ENCODE data around the gene NTN1.
A peak's percentile ranks its signal among the peaks of the same experiment; 100 is the strongest.

The NTN1 gene

GRCh38 chr17:9236286-9237052, 215.2 kb downstream of the NTN1 start:
- DNase-seq = no peak
- Histone ChIP-seq H3K9me3 (ENCODE audit: control extremely low read depth in 1 of 5, control insufficient read depth in 4 of 5, insufficient read depth in 2 of 5, low read depth in 1 of 5, low read length in 4 of 5) (no peaks in the 10 kb centered on the region), H3K27me3 (replicated peaks in 2 of 5; ENCODE audit: control insufficient read depth in 4 of 5, insufficient read depth in 5 of 5, low read length in 4 of 5) (no peaks in the 10 kb centered on the region), H3K36me3 (ENCODE audit: control insufficient read depth in 4 of 4, insufficient read depth in 4 of 4, low read length in 3 of 4) (no peaks in the 10 kb centered on the region), H3K4me3 (ENCODE audit: control insufficient read depth in 1 of 7, extremely low read depth in 1 of 7, insufficient read depth in 4 of 7, low read depth in 2 of 7, low read length in 6 of 7) (no peak overlapping the region), H3K27ac (ENCODE audit: insufficient read depth in 1 of 2, low read depth in 1 of 2, low read length in 2 of 2, poor library complexity in 1 of 2, severe bottlenecking in 2 of 2) (no peak overlapping the region), H3K4me1 (ENCODE audit: control extremely low read depth in 1 of 4, control insufficient read depth in 4 of 4, insufficient read depth in 4 of 4, low read length in 3 of 4) (peaks cover 0 to 64% (median 62%) of the 10 kb centered on the region in 4 experiments)
- ChIA-PET CTCF (interaction anchor here (1.2 to 1.8 kb wide), 2 partner anchors 10 to 12 kb away, joined by 4 to 5 read pairs; no protein-coding TSS in a partner anchor), POLR2A (no interaction called here)
- WGBS (ENCODE audit: insufficient coverage) = 87% methylated on average over 6 of the region's 7 CpGs

GRCh38 chr17:9237053-9237410, 215.7 kb downstream of the NTN1 start:
- H3K4me3 ChIP-seq (ENCODE audit: control insufficient read depth in 1 of 7, extremely low read depth in 1 of 7, insufficient read depth in 4 of 7, low read depth in 2 of 7, low read length in 6 of 7) = no peak overlapping the region
- DNase-seq = no peak
- H3K9me3 ChIP-seq (ENCODE audit: control extremely low read depth in 1 of 5, control insufficient read depth in 4 of 5, insufficient read depth in 2 of 5, low read depth in 1 of 5, low read length in 4 of 5) = no peaks in the 10 kb centered on the region
- H3K4me1 ChIP-seq (ENCODE audit: control extremely low read depth in 1 of 4, control insufficient read depth in 4 of 4, insufficient read depth in 4 of 4, low read length in 3 of 4) = peaks cover 0 to 68% (median 62%) of the 10 kb centered on the region in 4 experiments
- POLR2A ChIA-PET = no interaction called here
- peaks cover 0 to 3% (median 0%) of the 10 kb centered on the region in 4 experiments for H3K36me3 ChIP-seq (ENCODE audit: control insufficient read depth in 4 of 4, insufficient read depth in 4 of 4, low read length in 3 of 4)
- H3K27me3 ChIP-seq (replicated peaks in 2 of 5; ENCODE audit: control insufficient read depth in 4 of 5, insufficient read depth in 5 of 5, low read length in 4 of 5) = no peaks in the 10 kb centered on the region
- WGBS (ENCODE audit: insufficient coverage) = 83% methylated on average over 2 of the region's 3 CpGs
- CTCF ChIA-PET = interaction anchor here (1.2 to 1.8 kb wide), 2 partner anchors 9 to 12 kb away, joined by 4 to 5 read pairs; no protein-coding TSS in a partner anchor
- H3K27ac ChIP-seq (ENCODE audit: insufficient read depth in 1 of 2, low read depth in 1 of 2, low read length in 2 of 2, poor library complexity in 1 of 2, severe bottlenecking in 2 of 2) = no peak overlapping the region

GRCh38 chr17:9237661-9238301, 216.5 kb downstream of the NTN1 start:
- no peak for DNase-seq
- ChIA-PET CTCF (interaction anchor here (1.2 to 1.8 kb wide), 3 partner anchors 9 to 19 kb away, joined by 4 to 5 read pairs (median 4); no protein-coding TSS in a partner anchor), POLR2A (no interaction called here)
- H3K36me3 ChIP-seq (ENCODE audit: control insufficient read depth in 4 of 4, insufficient read depth in 4 of 4, low read length in 3 of 4) = peaks cover 0 to 3% (median 0%) of the 10 kb centered on the region in 4 experiments
- no peaks in the 10 kb centered on the region for H3K9me3 ChIP-seq (ENCODE audit: control extremely low read depth in 1 of 5, control insufficient read depth in 4 of 5, insufficient read depth in 2 of 5, low read depth in 1 of 5, low read length in 4 of 5)
- 94% methylated on average over 10 of the region's 13 CpGs for WGBS (ENCODE audit: insufficient coverage)
- H3K4me3 ChIP-seq (ENCODE audit: control insufficient read depth in 1 of 7, extremely low read depth in 1 of 7, insufficient read depth in 4 of 7, low read depth in 2 of 7, low read length in 6 of 7) = no peak overlapping the region
- H3K27me3 ChIP-seq (replicated peaks in 2 of 5; ENCODE audit: control insufficient read depth in 4 of 5, insufficient read depth in 5 of 5, low read length in 4 of 5) = no peaks in the 10 kb centered on the region
- no peak overlapping the region for H3K27ac ChIP-seq (ENCODE audit: insufficient read depth in 1 of 2, low read depth in 1 of 2, low read length in 2 of 2, poor library complexity in 1 of 2, severe bottlenecking in 2 of 2)
- peaks cover 0 to 61% (median 55%) of the 10 kb centered on the region in 4 experiments for H3K4me1 ChIP-seq (ENCODE audit: control extremely low read depth in 1 of 4, control insufficient read depth in 4 of 4, insufficient read depth in 4 of 4, low read length in 3 of 4)

GRCh38 chr17:9238340-9239245, 217.3 kb downstream of the NTN1 start:
- no peak for DNase-seq
- Histone ChIP-seq H3K27me3 (replicated peaks in 2 of 5; ENCODE audit: control insufficient read depth in 4 of 5, insufficient read depth in 5 of 5, low read length in 4 of 5) (no peaks in the 10 kb centered on the region), H3K9me3 (ENCODE audit: control extremely low read depth in 1 of 5, control insufficient read depth in 4 of 5, insufficient read depth in 2 of 5, low read depth in 1 of 5, low read length in 4 of 5) (no peaks in the 10 kb centered on the region), H3K4me3 (ENCODE audit: control insufficient read depth in 1 of 7, extremely low read depth in 1 of 7, insufficient read depth in 4 of 7, low read depth in 2 of 7, low read length in 6 of 7) (peak overlapping the region in 4 of 7 experiments; percentile 44 to 66 (median 62)), H3K4me1 (ENCODE audit: control extremely low read depth in 1 of 4, control insufficient read depth in 4 of 4, insufficient read depth in 4 of 4, low read length in 3 of 4) (peaks cover 0 to 53% (median 47%) of the 10 kb centered on the region in 4 experiments), H3K27ac (ENCODE audit: insufficient read depth in 1 of 2, low read depth in 1 of 2, low read length in 2 of 2, poor library complexity in 1 of 2, severe bottlenecking in 2 of 2) (no peak overlapping the region), H3K36me3 (ENCODE audit: control insufficient read depth in 4 of 4, insufficient read depth in 4 of 4, low read length in 3 of 4) (peaks cover 0 to 3% (median 0%) of the 10 kb centered on the region in 4 experiments)
- WGBS (ENCODE audit: insufficient coverage) = 94% methylated on average over 10 of the region's 12 CpGs
- CTCF ChIA-PET = interaction anchor here (1.2 kb wide), 1 partner anchor 18 kb away, joined by 4 read pairs; no protein-coding TSS in a partner anchor
- POLR2A ChIA-PET = no interaction called here

- H3K36me3 ChIP-seq (ENCODE audit: control insufficient read depth in 4 of 4, insufficient read depth in 4 of 4, low read length in 3 of 4) = peaks cover 0 to 3% (median 0%) of the 10 kb centered on the region in 4 experiments
- DNase-seq = peak in 2 of 3 donors; percentile 45 to 59
- ChIA-PET CTCF (no interaction called here), POLR2A (no interaction called here)
- no peaks in the 10 kb centered on the region for H3K9me3 ChIP-seq (ENCODE audit: control extremely low read depth in 1 of 5, control insufficient read depth in 4 of 5, insufficient read depth in 2 of 5, low read depth in 1 of 5, low read length in 4 of 5)
- 17% methylated on average over 25 of the region's 27 CpGs for WGBS (ENCODE audit: insufficient coverage)
- H3K4me1 ChIP-seq (ENCODE audit: control extremely low read depth in 1 of 4, control insufficient read depth in 4 of 4, insufficient read depth in 4 of 4, low read length in 3 of 4) = peaks cover 0 to 45% (median 40%) of the 10 kb centered on the region in 4 experiments
- no peaks in the 10 kb centered on the region for H3K27me3 ChIP-seq (replicated peaks in 2 of 5; ENCODE audit: control insufficient read depth in 4 of 5, insufficient read depth in 5 of 5, low read length in 4 of 5)
- H3K4me3 ChIP-seq (ENCODE audit: control insufficient read depth in 1 of 7, extremely low read depth in 1 of 7, insufficient read depth in 4 of 7, low read depth in 2 of 7, low read length in 6 of 7) = peak overlapping the region in 6 of 7 experiments; percentile 38 to 66 (median 52)
- H3K27ac ChIP-seq (ENCODE audit: insufficient read depth in 1 of 2, low read depth in 1 of 2, low read length in 2 of 2, poor library complexity in 1 of 2, severe bottlenecking in 2 of 2) = no peak overlapping the region
Measured at GRCh38 chr17:9239246-9239792, 218.0 kb downstream of the NTN1 start.

- CTCF ChIA-PET = interaction anchor here (1.9 kb wide), 1 partner anchor 15 kb away, joined by 4 read pairs; no protein-coding TSS in a partner anchor
- DNase-seq = peak; percentile 69 to 87 (median 81)
- POLR2A ChIA-PET = no interaction called here
- 5% methylated on average over 28 of the region's 84 CpGs for WGBS (ENCODE audit: insufficient coverage)
- H3K27ac ChIP-seq (ENCODE audit: insufficient read depth in 1 of 2, low read depth in 1 of 2, low read length in 2 of 2, poor library complexity in 1 of 2, severe bottlenecking in 2 of 2) = no peak overlapping the region
- peaks cover 0 to 3% (median under 1%) of the 10 kb centered on the region in 4 experiments for H3K36me3 ChIP-seq (ENCODE audit: control insufficient read depth in 4 of 4, insufficient read depth in 4 of 4, low read length in 3 of 4)
- peaks cover 0 to 40% (median 35%) of the 10 kb centered on the region in 4 experiments for H3K4me1 ChIP-seq (ENCODE audit: control extremely low read depth in 1 of 4, control insufficient read depth in 4 of 4, insufficient read depth in 4 of 4, low read length in 3 of 4)
- peak overlapping the region in 6 of 7 experiments; percentile 38 to 66 (median 52) for H3K4me3 ChIP-seq (ENCODE audit: control insufficient read depth in 1 of 7, extremely low read depth in 1 of 7, insufficient read depth in 4 of 7, low read depth in 2 of 7, low read length in 6 of 7)
- H3K9me3 ChIP-seq (ENCODE audit: control extremely low read depth in 1 of 5, control insufficient read depth in 4 of 5, insufficient read depth in 2 of 5, low read depth in 1 of 5, low read length in 4 of 5) = no peaks in the 10 kb centered on the region
- H3K27me3 ChIP-seq (replicated peaks in 2 of 5; ENCODE audit: control insufficient read depth in 4 of 5, insufficient read depth in 5 of 5, low read length in 4 of 5) = no peaks in the 10 kb centered on the region
Measured at GRCh38 chr17:9239793-9240658, 218.7 kb downstream of the NTN1 start.

Measured in common myeloid progenitor, CD34-positive (primary cell).